Nephron progenitor cell (in vitro differentiated cells): ENCODE measurements around the gene SLC12A6.

ENCODE experiments used
- DNase-seq: peaks from one replicate; pipeline ENCODE4 v3.0.0; 2021
- H3K27ac Mint-ChIP-seq: 2 replicates; pipeline ENCODE4 v1.8.0; 2021; ENCODE audit warnings: mild to moderate bottlenecking, moderate library complexity, mixed read lengths
- H3K27me3 Mint-ChIP-seq: 2 replicates; pipeline ENCODE4 v1.8.0; 2021; ENCODE audit warnings: mild to moderate bottlenecking, low read depth, mixed read lengths; ENCODE audit not compliant: poor library complexity
- H3K36me3 Mint-ChIP-seq: 2 replicates; pipeline ENCODE4 v1.8.0; 2021; ENCODE audit warnings: low read depth, mixed read lengths
- H3K4me1 Mint-ChIP-seq: 2 replicates; pipeline ENCODE4 v1.8.0; 2021; ENCODE audit warnings: mixed read lengths
- H3K4me3 Mint-ChIP-seq: 2 replicates; pipeline ENCODE4 v1.8.0; 2021; ENCODE audit warnings: mild to moderate bottlenecking, moderate library complexity, mixed read lengths
- H3K9me3 Mint-ChIP-seq: 2 replicates; pipeline ENCODE4 v1.8.0; 2021; ENCODE audit warnings: mild to moderate bottlenecking, moderate library complexity, mixed read lengths
- CTCF ChIP-seq: fragments of 200-600 bp; sonication (generic); IDR thresholded peaks from 2 replicates; pipeline ENCODE4 v1.5.0; 2021; ENCODE audit warnings: antibody characterized with exemption

SLC12A6 gene

DNA sequence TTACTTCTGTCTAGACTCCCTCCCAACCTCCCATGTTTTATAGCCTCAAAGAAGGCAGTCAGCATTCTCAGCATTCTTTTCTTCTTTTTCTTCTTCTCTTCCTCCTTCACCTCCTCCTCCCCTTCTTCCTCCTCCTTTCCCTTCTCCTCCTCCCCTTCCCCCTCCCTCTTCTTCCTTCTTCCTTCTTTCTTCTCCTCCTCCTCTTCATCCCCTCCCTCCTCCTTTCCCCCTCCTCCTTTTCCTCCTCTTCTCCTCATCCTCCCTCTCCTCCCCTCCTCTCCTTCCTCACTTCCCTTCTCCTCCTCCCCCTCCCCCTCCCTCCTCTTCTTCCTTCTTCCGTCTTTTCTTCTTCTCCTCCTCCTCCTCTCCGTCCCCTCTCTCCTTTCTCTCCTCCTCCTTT lies 33.1 kb upstream of the SLC12A6 start:
- Mint-ChIP-seq H3K4me3 (no peak overlapping the region), H3K27me3 (peaks cover 3% of the 10 kb centered on the region), H3K27ac (no peak overlapping the region), H3K4me1 (peaks cover 29% of the 10 kb centered on the region), H3K9me3 (peaks cover 15% of the 10 kb centered on the region), H3K36me3 (peaks cover 5% of the 10 kb centered on the region)
- no peak for TF ChIP-seq CTCF
- DNase-seq: no peak

GRCh38 chr15:34370129-34370528 lies 32.5 kb upstream of the SLC12A6 start:
- Mint-ChIP-seq H3K36me3 (peaks cover 5% of the 10 kb centered on the region), H3K4me1 (peaks cover 34% of the 10 kb centered on the region), H3K9me3 (peaks cover 13% of the 10 kb centered on the region), H3K27me3 (peaks cover 3% of the 10 kb centered on the region), H3K4me3 (no peak overlapping the region), H3K27ac (no peak overlapping the region)
- TF ChIP-seq CTCF: no peak
- no peak for DNase-seq

- Mint-ChIP-seq H3K9me3 (peaks cover 5% of the 10 kb centered on the region), H3K27ac (peak within 1 kb of the TSS; percentile 98)
- TF ChIP-seq CTCF: peak; percentile 81
Observed at GRCh38 chr15:34367101-34368081, 29.8 kb upstream of the SLC12A6 start, which contains the start of gene LPCAT4. Gene LPCAT4, minus strand, starts transcription at chr15:34367196. Its CDS starts 96 bp downstream, at chr15:34367100.

GRCh38 chr15:34366271-34367065 lies 28.9 kb upstream of the SLC12A6 start:
- Mint-ChIP-seq H3K4me1 (peaks cover 46% of the 10 kb centered on the region), H3K36me3 (peaks cover 20% of the 10 kb centered on the region), H3K9me3 (peaks cover under 1% of the 10 kb centered on the region), H3K4me3 (peak overlapping the region; percentile 95), H3K27me3 (no peaks in the 10 kb centered on the region), H3K27ac (peak overlapping the region; percentile 97)
- no peak for TF ChIP-seq CTCF
- peak; percentile 79 for DNase-seq

More at GRCh38 chr15:34367101-34368081, 29.8 kb upstream of the SLC12A6 start, which contains the start of gene LPCAT4:
- Mint-ChIP-seq H3K27me3 (no peaks in the 10 kb centered on the region), H3K36me3 (peaks cover 13% of the 10 kb centered on the region), H3K4me3 (peak within 1 kb of the TSS; percentile 95), H3K4me1 (peaks cover 46% of the 10 kb centered on the region)
- DNase-seq: peak; percentile 82

DNA sequence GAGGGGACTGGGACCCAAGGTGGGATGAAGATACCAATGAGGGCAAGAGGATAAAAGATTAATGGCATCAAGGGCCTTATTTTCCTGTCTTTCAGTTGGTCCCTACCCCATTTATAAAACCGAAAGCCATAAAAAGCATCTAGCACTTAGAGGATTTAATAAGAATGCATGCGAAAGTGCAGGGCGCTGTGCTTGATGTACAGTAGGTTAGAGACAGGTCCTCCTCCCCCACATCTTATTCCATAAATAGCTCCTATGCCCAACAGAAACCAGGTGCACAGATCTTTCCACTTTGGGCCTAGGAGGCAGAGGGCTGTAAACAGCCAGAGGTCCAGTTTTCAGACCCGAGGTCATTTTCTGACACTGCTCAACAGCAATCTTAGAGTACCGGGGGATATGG lies 28.3 kb upstream of the SLC12A6 start:
- H3K36me3 Mint-ChIP-seq: peaks cover 25% of the 10 kb centered on the region
- H3K27me3 Mint-ChIP-seq: no peaks in the 10 kb centered on the region
- H3K4me1 Mint-ChIP-seq: peaks cover 46% of the 10 kb centered on the region
- no peak for TF ChIP-seq CTCF
- no peaks in the 10 kb centered on the region for H3K9me3 Mint-ChIP-seq
- no peak for DNase-seq
- H3K27ac Mint-ChIP-seq: no peak overlapping the region
- H3K4me3 Mint-ChIP-seq: peak overlapping the region; percentile 95
